GM12878 (cell line): ENCODE results near the gene NR6A1. TPM values are rescaled to one million over a fixed set of nuclear protein-coding genes. Genes with fewer than 3 reads are reported as not detected.

Experiments used
- ATAC-seq: fragments of 200-7000 bp; cut with Tn5 transposase; 3 replicates; pipeline ENCODE4 v1.9.1; 2020; ENCODE audit warnings: mild to moderate bottlenecking, moderate library complexity
- BruUV-seq: library from RNA; stranded (reverse); fragments of 400-500 nt; replicated peaks from 2 replicates; lab custom pipeline; 2021; lab: Mats Ljungman, UMichigan
- CTCF ChIA-PET: fragments of 300-600 bp; sonication (Branson Sonifier 250); formaldehyde crosslinking; extraction: SDS; loops from one replicate; lab custom pipeline; 2021; ENCODE audit warnings: inconsistent platforms; lab: Yijun Ruan, JAX
- POLR2A ChIA-PET: fragments of 350-600 bp; formaldehyde crosslinking; extraction: SDS; loops from one replicate; lab custom pipeline; 2021; ENCODE audit warnings: inconsistent platforms; lab: Charles Lee
- RAD21 ChIA-PET: fragments of 300-600 bp; sonication (Branson Sonifier 250); formaldehyde crosslinking; loops from one replicate; lab custom pipeline; 2023; ENCODE audit warnings: antibody characterized with exemption; ENCODE audit not compliant: unreplicated experiment; lab: Charles Lee
- SMC1A ChIA-PET: fragments of 300-600 bp; sonication (Branson Sonifier 250); formaldehyde crosslinking; loops from one replicate; lab custom pipeline; 2023; ENCODE audit not compliant: unreplicated experiment, uncharacterized antibody; lab: Charles Lee
- DNase-seq: peaks from one replicate; pipeline ENCODE4 v3.0.0-alpha.2; 2011; ENCODE audit warnings: low read depth, low spot score
- FAIRE-seq: peaks from 3 replicates; lab custom pipeline; 2011; peaks lifted over from hg19 to GRCh38; lab: Jason Lieb, UNC
- H2AFZ ChIP-seq: 2 replicates; pipeline ENCODE4 v1.6.0; 2011; ENCODE audit warnings: low read depth, low read length, control low read depth; ENCODE audit not compliant: control insufficient read depth
- H3K27ac ChIP-seq: 2 replicates; pipeline ENCODE4 v1.5.1; 2011; ENCODE audit warnings: control low read depth; ENCODE audit not compliant: control insufficient read depth, insufficient read depth
- H3K27me3 ChIP-seq, 2 experiments: replicated peaks in 1 of 2; 2 replicates each; pipeline versions ENCODE4 v1.6.0 to v1.6.1; 2011; ENCODE audit warnings: low read length in 1 of 2; ENCODE audit not compliant: control insufficient read depth in 2 of 2, insufficient read depth in 2 of 2
- H3K36me3 ChIP-seq, 2 experiments: 2 replicates each; pipeline ENCODE4 v1.5.1; 2011; ENCODE audit warnings: low read length in 1 of 2; ENCODE audit not compliant: control insufficient read depth in 2 of 2, insufficient read depth in 2 of 2
- H3K4me1 ChIP-seq: 2 replicates; pipeline ENCODE4 v1.6.1; 2011; ENCODE audit warnings: mild to moderate bottlenecking, low read length, moderate library complexity, mixed read lengths; ENCODE audit not compliant: control insufficient read depth, insufficient read depth
- H3K4me2 ChIP-seq: 2 replicates; pipeline ENCODE4 v1.6.0; 2011; ENCODE audit warnings: control low read depth; ENCODE audit not compliant: control insufficient read depth, insufficient read depth
- H3K4me3 ChIP-seq: fragments of 200-600 bp; sonication (generic); 2 replicates; pipeline ENCODE4 v1.5.1; 2016
- H3K79me2 ChIP-seq: 2 replicates; pipeline ENCODE4 v1.6.0; 2011; ENCODE audit warnings: low read length; ENCODE audit not compliant: control insufficient read depth, insufficient read depth
- H3K9ac ChIP-seq: 2 replicates; pipeline ENCODE4 v1.8.0; 2011; ENCODE audit warnings: low read length, control low read depth, mixed read lengths; ENCODE audit not compliant: control insufficient read depth, insufficient read depth
- H3K9me3 ChIP-seq: replicated peaks from 3 replicates; pipeline ENCODE4 v1.5.1; 2011; ENCODE audit warnings: mild to moderate bottlenecking, low read length; ENCODE audit not compliant: control insufficient read depth, insufficient read depth
- H4K20me1 ChIP-seq: 2 replicates; pipeline ENCODE4 v1.6.0; 2011; ENCODE audit not compliant: control insufficient read depth, insufficient read depth
- BMI1 ChIP-seq: fragments of 450-650 bp; IDR thresholded peaks from 2 replicates; pipeline ENCODE4 v1.6.1; 2016; ENCODE audit warnings: mild to moderate bottlenecking, moderate library complexity, borderline replicate concordance
- CBX5 ChIP-seq: sonication (generic); IDR thresholded peaks from 2 replicates; pipeline ENCODE4 v1.6.1; 2016; ENCODE audit warnings: low read depth, moderate library complexity, mild to moderate bottlenecking, inconsistent platforms
- CHD1 ChIP-seq: IDR thresholded peaks from 2 replicates; pipeline ENCODE4 v1.6.1; 2012; ENCODE audit warnings: low read depth, low read length, improper control_type of control experiment
- CHD4 ChIP-seq: fragments of 200-600 bp; sonication (generic); IDR thresholded peaks from 2 replicates; pipeline ENCODE4 v1.6.1; 2016; ENCODE audit warnings: mild to moderate bottlenecking
- ESRRA ChIP-seq: IDR thresholded peaks from 2 replicates; pipeline ENCODE4 v1.6.1; 2012; ENCODE audit warnings: mild to moderate bottlenecking, low read length, improper control_type of control experiment
- IKZF2 ChIP-seq, 2 experiments: fragments of 450-650 bp; IDR thresholded peaks; 2 replicates each; pipeline ENCODE4 v1.6.1; 2017; ENCODE audit warnings: mild to moderate bottlenecking in 2 of 2, moderate library complexity in 2 of 2
- IRF4 ChIP-seq: IDR thresholded peaks from 2 replicates; pipeline ENCODE4 v1.6.1; 2011; ENCODE audit warnings: low read depth, low read length
- KAT2A ChIP-seq: conservative IDR thresholded peaks from 2 replicates; pipeline ENCODE4 v1.6.1; 2011; ENCODE audit warnings: low read depth, low read length; ENCODE audit not compliant: control insufficient read depth
- MEF2B ChIP-seq: fragments of 450-650 bp; IDR thresholded peaks from 2 replicates; pipeline ENCODE4 v1.6.1; 2018; ENCODE audit warnings: mild to moderate bottlenecking, moderate library complexity; ENCODE audit not compliant: partially characterized antibody, poor library complexity, severe bottlenecking
- NFYB ChIP-seq: IDR thresholded peaks from 2 replicates; pipeline ENCODE4 v1.6.1; 2011; ENCODE audit warnings: low read depth, mild to moderate bottlenecking, low read length, improper control_type of control experiment, moderate library complexity; ENCODE audit not compliant: insufficient read depth
- ZBTB40 ChIP-seq: fragments of 450-650 bp; IDR thresholded peaks from 2 replicates; pipeline ENCODE4 v1.6.1; 2016; ENCODE audit warnings: mild to moderate bottlenecking, moderate library complexity, borderline replicate concordance
- ZNF384 ChIP-seq: IDR thresholded peaks from 2 replicates; pipeline ENCODE4 v1.6.1; 2012; ENCODE audit warnings: low read depth, mild to moderate bottlenecking, low read length, improper control_type of control experiment, borderline replicate concordance
- WGBS: methylation state at CpG from one replicate; pipeline ENCODE4 v1.1.6; 2016; ENCODE audit warnings: low lambda C conversion rate; ENCODE audit not compliant: insufficient replicate concordance, insufficient coverage; ENCODE audit errors: missing lambda C conversion rate; 5-methylcytosine and 5-hydroxymethylcytosine counted together
- in situ Hi-C: fragments of 300-500 bp; cut with MboI; formaldehyde crosslinking; loops from 9 replicates; pipeline ENCODE4 v1.14.3; 2018; ENCODE audit warnings: mixed read lengths
- intact Hi-C: fragments of 100-400 bp; cut with micrococcal nuclease; formaldehyde crosslinking; loops from one replicate; pipeline ENCODE4 v1.14.2; 2022; ENCODE audit not compliant: unreplicated experiment
- polyA plus RNA-seq, 11 experiments: library from polyadenylated mRNA; depleted of rRNA in 4 of 11; unstranded in 6 of 11; stranded (reverse) in 5 of 11; fragments of >200 nt; fragmentation: Nextera tagmentation in 4 of 11; fragmentation: Illumina TruSeq in 1 of 11; extraction: Ambion mirVana in 4 of 11; extraction: Trizol in 1 of 11; gene quantifications; 1 replicate in 1 of 11; 2 replicates in 10 of 11; pipeline versions ENCODE4 v1.2.1 to v1.2.3, GENCODE V29; 2011 to 2016; ENCODE audit warnings: inconsistent platforms in 2 of 11, missing spikeins in 2 of 11, low read depth in 1 of 11
- total RNA-seq, 4 experiments: library from RNA; depleted of rRNA in 3 of 4; stranded (reverse); fragments of >200 nt in 3 of 4; fragmentation: Illumina TruSeq in 1 of 4; extraction: Trizol in 1 of 4; gene quantifications; 2 replicates each; pipeline versions ENCODE4 v1.2.1 to v1.2.3, GENCODE V29; 2013 to 2021
- TF ChIP-seq, protein P1 (sequence below): IDR thresholded peaks from 2 replicates; pipeline ENCODE4 v1.6.1; 2012; ENCODE audit warnings: improper control_type of control experiment, low read depth, low read length; ENCODE audit not compliant: insufficient replicate concordance

NR6A1 gene
- total and polyA plus RNA-seq, 10 of the 15 experiments (the other 5 are each of a cell fraction or from before 2014, with no cell fraction given): 1.2 to 9.2 (median 4.6) TPM

DNA sequence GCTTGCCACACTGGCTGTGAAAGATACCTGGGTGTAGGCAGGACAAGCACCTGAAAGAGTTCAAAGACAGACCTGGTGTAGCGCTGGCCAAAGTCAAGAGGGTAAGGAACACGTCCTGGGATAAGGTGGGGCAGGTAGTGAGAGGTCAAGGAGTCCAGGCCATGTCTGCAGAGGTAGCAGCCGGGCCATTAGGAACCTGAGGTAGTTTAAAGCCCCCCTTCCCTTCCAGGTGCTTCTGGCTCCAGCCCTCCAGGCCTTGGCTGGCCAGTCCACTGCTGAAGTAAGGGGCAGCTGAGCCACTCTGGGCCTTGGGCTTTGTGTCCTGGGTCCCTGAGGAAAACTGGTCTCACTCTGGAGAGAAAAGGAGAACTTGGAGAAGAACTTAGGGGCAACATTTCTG, 250.0 kb downstream of the NR6A1 start (continued):
- TF ChIP-seq, protein P1, sequence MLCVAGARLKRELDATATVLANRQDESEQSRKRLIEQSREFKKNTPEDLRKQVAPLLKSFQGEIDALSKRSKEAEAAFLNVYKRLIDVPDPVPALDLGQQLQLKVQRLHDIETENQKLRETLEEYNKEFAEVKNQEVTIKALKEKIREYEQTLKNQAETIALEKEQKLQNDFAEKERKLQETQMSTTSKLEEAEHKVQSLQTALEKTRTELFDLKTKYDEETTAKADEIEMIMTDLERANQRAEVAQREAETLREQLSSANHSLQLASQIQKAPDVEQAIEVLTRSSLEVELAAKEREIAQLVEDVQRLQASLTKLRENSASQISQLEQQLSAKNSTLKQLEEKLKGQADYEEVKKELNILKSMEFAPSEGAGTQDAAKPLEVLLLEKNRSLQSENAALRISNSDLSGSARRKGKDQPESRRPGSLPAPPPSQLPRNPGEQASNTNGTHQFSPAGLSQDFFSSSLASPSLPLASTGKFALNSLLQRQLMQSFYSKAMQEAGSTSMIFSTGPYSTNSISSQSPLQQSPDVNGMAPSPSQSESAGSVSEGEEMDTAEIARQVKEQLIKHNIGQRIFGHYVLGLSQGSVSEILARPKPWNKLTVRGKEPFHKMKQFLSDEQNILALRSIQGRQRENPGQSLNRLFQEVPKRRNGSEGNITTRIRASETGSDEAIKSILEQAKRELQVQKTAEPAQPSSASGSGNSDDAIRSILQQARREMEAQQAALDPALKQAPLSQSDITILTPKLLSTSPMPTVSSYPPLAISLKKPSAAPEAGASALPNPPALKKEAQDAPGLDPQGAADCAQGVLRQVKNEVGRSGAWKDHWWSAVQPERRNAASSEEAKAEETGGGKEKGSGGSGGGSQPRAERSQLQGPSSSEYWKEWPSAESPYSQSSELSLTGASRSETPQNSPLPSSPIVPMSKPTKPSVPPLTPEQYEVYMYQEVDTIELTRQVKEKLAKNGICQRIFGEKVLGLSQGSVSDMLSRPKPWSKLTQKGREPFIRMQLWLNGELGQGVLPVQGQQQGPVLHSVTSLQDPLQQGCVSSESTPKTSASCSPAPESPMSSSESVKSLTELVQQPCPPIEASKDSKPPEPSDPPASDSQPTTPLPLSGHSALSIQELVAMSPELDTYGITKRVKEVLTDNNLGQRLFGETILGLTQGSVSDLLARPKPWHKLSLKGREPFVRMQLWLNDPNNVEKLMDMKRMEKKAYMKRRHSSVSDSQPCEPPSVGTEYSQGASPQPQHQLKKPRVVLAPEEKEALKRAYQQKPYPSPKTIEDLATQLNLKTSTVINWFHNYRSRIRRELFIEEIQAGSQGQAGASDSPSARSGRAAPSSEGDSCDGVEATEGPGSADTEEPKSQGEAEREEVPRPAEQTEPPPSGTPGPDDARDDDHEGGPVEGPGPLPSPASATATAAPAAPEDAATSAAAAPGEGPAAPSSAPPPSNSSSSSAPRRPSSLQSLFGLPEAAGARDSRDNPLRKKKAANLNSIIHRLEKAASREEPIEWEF: no peak
- TF ChIP-seq IKZF2 (IDR thresholded peaks at IDR 0.05) (no peak), MEF2B (no peak)

DNA sequence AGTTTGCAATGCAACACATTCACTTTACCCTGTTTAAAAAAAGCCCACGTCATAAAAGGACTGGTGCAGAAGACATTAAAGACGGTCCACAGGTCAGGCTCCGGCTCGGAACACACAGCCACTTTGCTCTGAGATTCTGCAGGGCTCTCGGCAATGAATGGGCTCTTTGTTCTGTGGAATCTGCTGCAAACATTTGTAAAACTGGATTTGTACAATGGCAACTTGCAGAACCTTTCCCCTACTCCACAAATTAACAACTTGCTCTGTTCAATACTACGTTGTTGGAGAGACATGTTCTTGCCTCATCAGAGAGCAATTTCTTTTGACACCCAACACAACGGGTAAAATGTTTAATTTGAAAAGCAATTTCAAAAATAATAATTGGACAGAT, 250.9 kb downstream of the NR6A1 start:
- H3K79me2 ChIP-seq: no peaks in the 10 kb centered on the region
- no peak overlapping the region for H2AFZ ChIP-seq
- intact Hi-C loops: no loop called here
- CTCF ChIA-PET: interaction anchor here (1.4 kb wide), 1 partner anchor 17 kb away, joined by 4 read pairs; no protein-coding TSS in a partner anchor
- no peaks in the 10 kb centered on the region for H3K4me1 ChIP-seq
- BruUV-seq: no TSS peak
- WGBS: 99% methylated on average over 7 of the region's 7 CpGs
- SMC1A ChIA-PET: no interaction called here
- H3K9ac ChIP-seq: no peak overlapping the region
- H3K4me2 ChIP-seq: no peak overlapping the region
- RAD21 ChIA-PET: no interaction called here
- in situ Hi-C loops: no loop called here
- H3K9me3 ChIP-seq: no peaks in the 10 kb centered on the region
- DNase-seq (no peak), FAIRE-seq (no peak), ATAC-seq (no peak)
- H3K36me3 ChIP-seq: peaks cover 0 to 2% of the 10 kb centered on the region in 2 experiments; a peak in 2 of 4 replicates
- H4K20me1 ChIP-seq: no peaks in the 10 kb centered on the region
- POLR2A ChIA-PET: no interaction called here
- no peak overlapping the region for H3K4me3 ChIP-seq
- no peak overlapping the region for H3K27ac ChIP-seq
- H3K27me3 ChIP-seq: no peaks in the 10 kb centered on the region
- no peak for TF ChIP-seq KAT2A
- TF ChIP-seq BMI1: no peak
- no peak for TF ChIP-seq CHD4
- TF ChIP-seq CHD1: no peak
- TF ChIP-seq ZNF384: no peak
- TF ChIP-seq CBX5: no peak
- TF ChIP-seq ESRRA: no peak
- no peak for TF ChIP-seq IRF4
- TF ChIP-seq ZBTB40: no peak
- no peak for TF ChIP-seq NFYB
